AG09319 (cell line): ENCODE measurements around the gene NOS1AP.

Experiments
- DNase-seq: peaks from one replicate; pipeline ENCODE4 v3.0.0-alpha.2; 2010; ENCODE audit warnings: low read depth; ENCODE audit errors: extremely low read depth
- TF ChIP-seq, protein P1 (sequence below): IDR thresholded peaks from 2 replicates; pipeline ENCODE4 v1.5.1; 2011; ENCODE audit warnings: low read depth, mild to moderate bottlenecking, inconsistent platforms, low read length, moderate library complexity

Gene NOS1AP

DNA sequence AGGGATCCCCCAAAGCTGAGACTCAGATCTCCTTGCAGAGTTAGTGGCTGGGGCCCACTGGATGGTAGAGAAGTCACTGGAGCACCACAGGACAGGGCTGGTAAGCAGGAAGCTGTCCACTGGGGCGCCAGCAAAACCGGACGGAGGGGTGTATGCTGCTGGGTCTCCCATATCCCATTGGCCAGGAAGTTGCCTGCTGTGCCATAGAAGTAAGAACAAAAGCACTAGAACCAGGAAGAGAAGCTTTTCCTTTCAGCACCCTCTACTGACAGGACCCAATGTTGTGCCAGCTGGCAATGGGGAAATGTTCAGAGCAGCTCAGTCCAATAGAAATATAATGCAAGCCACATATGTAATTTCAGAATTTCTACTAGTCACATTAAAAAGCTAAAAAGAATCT is 160.6 kb downstream of the NOS1AP start:
- TF ChIP-seq, protein P1, sequence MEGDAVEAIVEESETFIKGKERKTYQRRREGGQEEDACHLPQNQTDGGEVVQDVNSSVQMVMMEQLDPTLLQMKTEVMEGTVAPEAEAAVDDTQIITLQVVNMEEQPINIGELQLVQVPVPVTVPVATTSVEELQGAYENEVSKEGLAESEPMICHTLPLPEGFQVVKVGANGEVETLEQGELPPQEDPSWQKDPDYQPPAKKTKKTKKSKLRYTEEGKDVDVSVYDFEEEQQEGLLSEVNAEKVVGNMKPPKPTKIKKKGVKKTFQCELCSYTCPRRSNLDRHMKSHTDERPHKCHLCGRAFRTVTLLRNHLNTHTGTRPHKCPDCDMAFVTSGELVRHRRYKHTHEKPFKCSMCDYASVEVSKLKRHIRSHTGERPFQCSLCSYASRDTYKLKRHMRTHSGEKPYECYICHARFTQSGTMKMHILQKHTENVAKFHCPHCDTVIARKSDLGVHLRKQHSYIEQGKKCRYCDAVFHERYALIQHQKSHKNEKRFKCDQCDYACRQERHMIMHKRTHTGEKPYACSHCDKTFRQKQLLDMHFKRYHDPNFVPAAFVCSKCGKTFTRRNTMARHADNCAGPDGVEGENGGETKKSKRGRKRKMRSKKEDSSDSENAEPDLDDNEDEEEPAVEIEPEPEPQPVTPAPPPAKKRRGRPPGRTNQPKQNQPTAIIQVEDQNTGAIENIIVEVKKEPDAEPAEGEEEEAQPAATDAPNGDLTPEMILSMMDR: no peak
- no peak for DNase-seq

- TF ChIP-seq, protein P1: no peak
- DNase-seq: no peak
Observed at GRCh38 chr1:162230517-162230916, 161.0 kb downstream of the NOS1AP start.

DNA sequence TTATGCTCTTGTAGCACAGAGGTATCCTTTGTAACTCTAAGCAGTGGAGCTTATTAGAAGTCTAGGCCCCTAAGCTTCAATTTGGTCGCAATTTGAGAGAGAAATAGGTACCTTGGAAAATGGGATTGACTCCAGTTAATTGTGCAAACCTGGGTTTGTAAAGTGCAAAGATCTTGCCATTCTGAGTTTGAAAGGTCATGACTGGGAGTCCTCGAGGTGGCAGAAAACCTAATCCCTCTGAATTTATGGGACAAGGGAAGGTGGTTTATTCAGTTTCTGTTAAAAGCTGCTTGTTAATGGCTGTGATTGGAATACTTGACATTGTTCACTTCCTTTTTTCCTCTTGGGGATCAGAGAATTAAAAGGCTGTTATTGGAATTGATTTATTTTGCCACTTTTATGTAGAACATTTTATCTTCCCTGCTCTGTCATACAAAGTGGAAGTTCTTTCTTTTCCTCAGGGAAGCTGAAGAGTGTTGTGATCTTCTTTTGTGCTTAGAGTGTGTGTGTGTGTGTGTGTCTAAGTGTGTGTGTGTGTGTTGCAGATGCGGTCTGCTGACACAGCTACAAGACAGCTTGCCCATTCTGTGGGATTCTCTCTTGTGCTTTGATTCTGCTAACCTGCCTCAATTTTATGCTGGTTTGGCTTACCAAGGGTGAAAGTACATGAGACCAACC is 162.7 kb downstream of the NOS1AP start:
- no peak for DNase-seq
- TF ChIP-seq, protein P1: no peak

- DNase-seq: no peak
- TF ChIP-seq, protein P1: no peak
Observed at GRCh38 chr1:162233066-162233465, 163.6 kb downstream of the NOS1AP start.

GRCh38 chr1:162233937-162234336 is 164.4 kb downstream of the NOS1AP start:
- DNase-seq: no peak
- TF ChIP-seq, protein P1: no peak

GRCh38 chr1:162234571-162234970 is 165.1 kb downstream of the NOS1AP start:
- TF ChIP-seq, protein P1: no peak
- DNase-seq: no peak

DNA sequence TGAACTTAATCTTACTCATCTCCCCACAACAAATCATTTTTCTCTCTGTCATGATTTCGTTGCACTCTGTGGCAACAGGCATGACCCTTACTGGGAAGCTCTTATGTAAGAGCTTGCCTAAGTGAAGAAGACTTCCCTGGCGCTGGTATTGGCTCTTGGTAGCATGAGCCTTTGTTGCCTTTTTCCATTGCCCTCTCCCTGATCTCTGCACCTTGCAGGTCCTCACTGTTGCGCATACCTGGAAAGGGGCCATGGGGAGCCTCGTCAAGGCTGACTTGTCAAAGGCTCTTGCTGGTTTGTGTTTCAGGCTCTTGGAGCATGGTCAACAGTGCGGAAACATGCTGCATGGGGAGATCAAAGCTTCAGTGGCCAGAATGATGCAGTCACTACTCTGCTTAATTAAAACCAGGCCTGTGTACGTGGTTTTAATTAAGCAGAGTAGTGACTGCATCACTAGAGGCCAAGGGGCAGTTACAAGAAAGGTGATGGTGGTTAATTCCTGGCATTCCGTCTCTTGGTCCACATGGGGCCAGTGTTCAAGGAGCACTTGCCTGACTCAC is 165.8 kb downstream of the NOS1AP start:
- peak; percentile 37 for DNase-seq
- TF ChIP-seq, protein P1: no peak
